ENCODE measurements around the gene RPP25L.

The RPP25L gene

GRCh38 chr9:34611251-34611810 lies 566 bp downstream of the RPP25L start:
- peak; percentile 67 for DNase-seq (ENCODE audit: low spot score)

- peak; percentile 65 for DNase-seq (ENCODE audit: low spot score)
These were observed 1.3 kb downstream of the RPP25L start for GRCh38 chr9:34610434-34611206.

DNA sequence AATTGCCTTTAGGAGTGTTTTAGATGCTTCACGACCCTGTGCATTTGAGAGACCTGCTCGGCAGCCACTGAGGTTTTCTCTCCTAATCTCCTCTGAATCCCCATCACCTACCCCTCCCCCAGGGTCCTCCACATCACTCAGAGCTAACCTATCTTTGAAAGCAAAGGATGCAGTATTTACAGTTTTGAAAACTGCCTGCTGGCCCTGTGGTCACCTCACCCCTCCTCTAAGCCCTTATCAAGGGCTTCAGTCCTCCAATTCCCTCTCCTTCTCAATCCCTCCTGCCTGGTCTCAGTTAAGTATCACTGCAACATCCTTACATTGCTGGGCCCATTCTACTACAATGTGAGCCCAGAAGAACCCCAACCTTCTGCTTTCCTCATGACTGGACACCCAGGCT lies 4.6 kb downstream of the RPP25L start:
- DNase-seq (ENCODE audit: low spot score) = no peak

DNA sequence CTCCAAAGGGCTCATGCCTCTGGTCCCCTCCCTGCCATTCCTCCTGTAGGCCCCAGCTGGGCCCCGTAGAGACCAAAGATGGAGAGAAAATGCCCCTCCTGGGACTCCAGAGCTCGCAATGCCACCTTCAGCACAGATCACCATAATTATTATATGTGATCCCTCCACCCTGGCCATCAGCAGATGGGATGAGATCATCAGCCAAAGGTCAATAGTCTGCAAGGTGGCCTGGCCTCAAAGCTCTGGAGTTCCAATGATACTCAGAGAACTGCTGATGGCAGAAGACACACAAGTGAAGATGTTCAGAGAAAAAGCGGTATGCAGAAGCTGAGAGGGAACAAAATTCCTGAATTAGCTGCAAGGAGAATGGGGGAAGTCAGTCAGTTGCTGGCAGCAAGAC lies 5.0 kb downstream of the RPP25L start:
- no peak for DNase-seq (ENCODE audit: low spot score)

- no peak for DNase-seq (ENCODE audit: low spot score)
These were observed 5.7 kb downstream of the RPP25L start for GRCh38 chr9:34606190-34606589.

DNA sequence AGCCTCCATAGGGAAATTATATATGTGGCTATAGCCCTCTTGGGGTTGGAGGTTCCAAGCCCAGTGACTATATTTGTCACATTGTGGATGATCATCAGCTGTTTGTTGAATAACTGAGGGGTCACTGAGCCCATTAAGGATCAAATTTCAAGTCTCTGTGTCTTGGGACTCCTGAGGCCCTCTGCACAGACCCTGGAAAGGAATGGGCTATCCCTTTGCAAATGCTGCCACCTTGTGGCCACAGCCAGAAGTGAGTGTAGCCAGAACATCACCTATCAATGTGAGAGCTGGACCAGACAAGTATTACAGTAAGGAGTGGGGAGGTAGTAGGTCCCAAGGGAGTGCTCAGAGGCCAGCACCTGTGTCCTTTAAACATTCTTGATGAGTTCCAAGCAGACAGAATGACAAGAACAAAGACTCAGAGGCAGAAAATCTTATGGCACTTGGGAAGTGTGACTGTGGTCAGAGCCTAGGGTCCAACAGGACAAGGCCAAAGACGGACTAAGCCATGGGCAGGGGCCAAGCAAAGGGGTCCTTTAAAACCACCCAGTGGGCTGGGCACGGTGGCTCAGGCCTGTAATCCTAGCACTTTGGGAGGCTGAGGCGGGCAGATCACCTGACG lies 8.2 kb downstream of the RPP25L start:
- peak; percentile 91 for DNase-seq (ENCODE audit: low spot score)

DNA sequence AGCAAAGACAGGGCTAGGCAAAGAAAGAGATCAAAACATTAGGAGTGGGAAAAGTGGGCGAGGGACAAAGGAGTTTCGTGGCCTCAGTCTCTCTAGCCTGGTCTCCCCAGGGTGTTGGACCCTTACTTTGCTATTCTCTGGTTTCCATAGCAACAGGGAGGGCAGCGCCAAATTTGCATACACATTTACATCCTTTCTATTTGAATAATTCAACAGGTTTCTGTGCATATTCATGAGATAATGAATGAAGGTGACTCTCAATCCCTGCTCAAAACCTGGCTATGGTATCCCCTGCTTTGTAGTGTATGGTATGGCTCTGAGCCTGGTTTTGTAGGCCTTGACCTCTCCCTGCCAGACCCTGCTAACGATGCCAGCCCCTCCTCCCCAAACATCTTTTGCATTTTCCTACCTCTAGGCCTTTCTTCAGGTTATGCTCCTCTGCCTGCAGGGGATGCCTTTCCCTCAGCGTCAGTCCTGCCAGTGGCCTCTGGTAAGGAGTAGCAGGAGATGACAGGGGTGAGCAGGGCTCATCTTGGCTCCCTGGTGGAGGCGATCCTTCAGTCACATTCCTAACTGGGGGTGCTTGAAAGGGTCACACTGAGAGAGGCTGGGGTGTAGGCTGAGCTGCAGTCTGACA lies 9.8 kb downstream of the RPP25L start:
- no peak for DNase-seq (ENCODE audit: low spot score)

DNA sequence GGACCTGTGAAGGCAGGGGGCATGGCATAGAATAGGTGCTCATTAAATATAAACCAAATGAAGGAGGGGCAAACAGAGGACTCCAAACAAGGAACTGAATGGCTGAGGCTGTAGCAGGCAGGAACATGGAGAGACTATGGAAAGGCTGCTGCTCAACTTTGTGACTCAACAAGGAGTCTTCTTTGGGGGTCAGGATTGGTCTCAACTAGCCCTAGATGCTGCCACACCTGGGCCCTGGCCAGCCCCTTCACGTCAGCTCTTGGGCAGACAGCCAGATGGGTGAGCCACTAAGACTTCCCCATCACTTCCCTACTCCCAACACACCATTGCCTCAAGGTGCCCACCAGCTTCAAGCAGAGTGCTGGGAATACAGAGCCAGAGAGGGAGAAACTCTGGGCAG lies 11.0 kb downstream of the RPP25L start:
- no peak for DNase-seq (ENCODE audit: low spot score)

DNA sequence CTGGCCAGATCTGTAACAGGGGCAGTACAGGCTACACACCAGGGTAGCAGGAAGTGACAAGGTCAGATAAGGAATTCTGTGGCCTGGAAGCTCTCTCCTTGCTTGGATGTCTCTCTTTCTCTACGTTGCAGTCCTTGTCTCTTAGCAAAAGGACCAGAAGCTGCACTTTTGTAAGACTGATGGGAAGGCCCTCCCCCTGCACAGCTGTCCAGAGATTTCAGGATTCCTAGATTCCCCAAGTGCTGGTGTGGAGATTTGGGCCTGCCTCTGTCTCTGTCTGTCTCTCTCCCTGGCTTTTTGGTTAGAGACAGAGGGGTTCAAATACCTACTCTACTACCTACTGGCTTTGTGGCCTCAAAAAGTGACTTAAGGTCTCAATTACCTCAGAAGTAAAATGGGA lies 12.4 kb downstream of the RPP25L start:
- DNase-seq (ENCODE audit: low spot score) = no peak

GRCh38 chr9:34594177-34594576 lies 17.7 kb downstream of the RPP25L start:
- no peak for DNase-seq (ENCODE audit: low spot score)

DNA sequence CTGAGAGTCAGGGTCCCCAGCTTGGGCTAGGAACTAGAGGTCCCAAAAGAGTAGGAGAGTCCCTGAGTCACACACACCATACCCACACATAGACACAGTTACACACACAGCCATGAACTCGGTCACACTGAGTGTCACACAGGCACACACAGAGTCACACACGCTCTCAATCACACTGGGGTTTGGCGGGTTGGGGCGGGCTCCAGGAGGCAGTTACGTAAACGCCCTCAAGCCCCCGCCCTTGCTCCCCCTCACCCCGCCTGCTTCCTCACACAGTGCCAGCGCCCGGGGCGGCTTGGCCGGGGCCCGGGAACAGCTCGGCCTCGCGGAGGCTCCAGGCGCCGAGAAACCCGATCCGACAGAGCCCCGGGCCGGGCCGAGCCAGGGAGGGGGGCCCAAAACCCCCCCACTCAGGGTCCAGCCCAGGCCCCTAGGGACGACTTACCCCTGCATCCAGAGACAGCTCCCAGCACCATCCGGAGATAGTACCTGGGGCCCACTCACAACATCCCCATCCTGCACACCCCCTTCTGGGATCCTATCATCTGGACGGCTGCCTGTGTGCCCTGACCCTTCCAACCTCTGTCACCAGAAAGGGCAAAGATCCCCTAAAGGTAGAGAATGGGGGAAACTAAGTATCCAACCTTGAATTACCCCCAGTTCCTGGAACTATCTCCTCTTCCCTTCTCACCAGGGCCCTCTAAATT lies 18.8 kb downstream of the RPP25L start:
- DNase-seq (ENCODE audit: low spot score) = peak; percentile 62

DNA sequence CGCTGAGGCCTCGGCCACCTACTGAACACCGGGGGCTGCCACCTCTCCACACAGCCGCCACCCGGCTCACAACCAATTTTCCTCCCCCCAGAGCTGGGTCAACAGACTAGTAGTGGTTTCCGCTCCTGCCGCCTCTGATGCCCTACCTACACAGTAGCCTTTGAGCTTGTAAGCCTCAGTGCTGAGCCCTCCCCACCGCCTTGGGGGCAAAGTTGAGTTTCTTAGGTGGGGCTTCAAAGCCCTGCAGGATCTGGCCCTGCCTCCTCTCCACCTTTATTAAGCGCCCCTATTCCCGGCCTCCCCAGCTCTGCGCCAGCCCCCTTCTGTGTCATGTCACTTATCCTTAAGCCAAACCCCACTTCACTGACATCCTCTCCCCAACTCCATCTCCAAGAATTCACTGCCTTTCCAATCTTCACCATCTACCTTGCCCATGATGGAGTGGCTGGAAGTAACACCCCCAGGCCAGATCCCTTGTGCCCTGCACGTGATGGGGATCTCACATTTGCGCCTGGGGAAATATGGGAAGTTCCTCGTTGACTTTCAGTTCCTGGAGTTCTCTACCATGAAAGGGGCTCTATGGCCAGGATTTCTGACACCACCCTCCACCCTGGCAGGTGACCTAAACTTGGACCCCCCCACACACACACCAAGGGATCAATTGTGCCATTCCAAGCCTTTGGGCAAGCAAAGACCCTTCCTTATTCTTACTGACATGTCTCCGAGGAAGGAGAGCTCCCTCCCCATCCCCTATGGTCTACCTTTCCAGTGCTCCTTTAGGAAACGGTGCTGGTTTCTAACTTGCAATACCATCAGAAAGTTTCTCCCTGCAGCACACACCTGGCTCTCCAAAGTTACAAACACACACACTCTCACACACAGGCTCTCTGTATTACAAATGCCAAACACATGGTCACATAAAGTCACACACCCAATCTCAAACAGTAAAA lies 19.7 kb downstream of the RPP25L start:
- no peak for DNase-seq (ENCODE audit: low spot score)

GRCh38 chr9:34591248-34591916 lies 20.5 kb downstream of the RPP25L start:
- DNase-seq (ENCODE audit: low spot score) = peak; percentile 81

GRCh38 chr9:34590381-34591247 lies 21.3 kb downstream of the RPP25L start:
- DNase-seq (ENCODE audit: low spot score) = no peak

DNA sequence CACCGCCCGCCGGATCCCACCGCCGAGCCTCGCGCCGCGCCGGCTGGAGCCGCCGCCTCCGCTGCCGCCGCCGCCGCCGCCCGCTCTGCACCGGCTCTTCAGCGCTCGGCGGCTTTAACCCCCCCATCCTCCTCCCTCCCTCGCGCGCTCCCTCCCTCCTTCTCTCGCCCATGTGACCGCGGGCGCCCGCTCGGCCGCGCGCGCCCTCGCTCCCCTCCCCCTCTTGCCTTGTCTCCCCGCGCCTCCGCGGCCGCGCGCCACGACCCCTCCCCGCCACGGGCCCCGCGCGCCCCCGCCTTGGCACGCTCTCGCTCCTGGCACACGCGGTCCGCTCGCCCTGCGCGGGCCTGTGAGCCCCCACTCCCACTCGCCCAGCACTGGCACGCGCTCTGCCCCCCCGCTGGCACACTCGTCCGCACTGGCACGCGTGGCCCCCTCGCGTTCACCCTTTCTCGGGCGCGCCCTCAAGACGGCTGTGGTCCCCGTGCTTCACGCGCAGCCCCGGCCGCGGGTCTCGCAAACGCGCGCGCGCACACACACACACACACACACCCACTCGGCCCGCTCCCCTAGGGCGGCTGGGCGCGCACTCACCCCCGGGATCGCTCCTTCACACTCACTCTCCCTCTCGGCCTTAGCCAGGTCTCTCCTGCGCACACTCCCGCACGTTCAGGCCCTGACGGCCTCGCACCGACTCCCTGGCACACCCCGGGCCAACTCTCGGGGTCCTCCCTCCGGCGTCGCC lies 22.1 kb downstream of the RPP25L start, which contains the start of gene CNTFR:
CNTFR (minus strand) TSS at position 89 of the 745 bp plus-strand sequence. CDS start 20,743 bp downstream, outside the sequence.
- peak; percentile 78 for DNase-seq (ENCODE audit: low spot score)

DNA sequence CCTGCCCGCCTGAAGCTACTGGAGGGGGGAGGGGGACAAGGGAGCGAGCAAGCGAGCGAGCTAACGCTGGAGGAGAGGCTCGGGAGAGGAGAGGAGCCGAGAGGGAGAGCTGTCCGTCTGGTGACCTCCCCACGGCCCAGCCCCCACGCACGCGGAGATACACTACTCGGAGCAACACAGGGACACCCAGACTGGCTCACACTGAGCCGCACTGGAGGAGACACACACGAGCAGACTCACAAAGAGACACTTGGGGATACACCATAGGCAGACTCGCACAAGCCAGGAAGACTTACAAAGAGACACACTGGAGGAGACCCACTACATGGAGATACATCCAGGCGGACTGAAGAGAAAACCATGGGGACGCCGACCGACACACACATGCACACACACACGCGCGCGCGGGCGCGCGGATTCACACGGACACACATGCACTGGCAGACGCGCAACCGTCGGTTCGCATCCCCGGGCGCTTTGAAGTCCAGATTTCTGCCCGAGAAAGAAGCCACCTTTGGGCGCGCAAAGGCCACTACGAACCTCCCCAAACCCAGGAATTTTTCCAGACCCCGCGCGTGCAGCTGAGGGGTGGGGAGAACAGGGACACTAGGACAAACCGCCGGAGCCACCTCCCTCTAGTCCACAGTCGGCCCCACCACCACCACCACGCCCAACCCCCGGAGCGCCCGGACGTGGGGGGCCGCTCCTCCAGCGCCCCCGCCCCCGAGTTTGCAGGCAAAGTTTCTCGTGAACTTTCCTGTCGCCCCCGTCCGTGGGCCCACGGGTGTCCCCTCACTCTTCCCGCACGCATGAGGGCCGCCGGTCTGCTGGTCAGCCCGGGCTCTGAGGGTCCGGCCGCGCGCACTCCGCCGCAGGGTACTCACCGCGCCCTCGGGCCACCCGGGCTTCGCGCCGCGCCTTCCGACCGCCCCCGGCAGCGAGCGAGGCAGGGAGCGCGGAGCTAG lies 22.9 kb downstream of the RPP25L start:
- peak; percentile 69 for DNase-seq (ENCODE audit: low spot score)

DNA sequence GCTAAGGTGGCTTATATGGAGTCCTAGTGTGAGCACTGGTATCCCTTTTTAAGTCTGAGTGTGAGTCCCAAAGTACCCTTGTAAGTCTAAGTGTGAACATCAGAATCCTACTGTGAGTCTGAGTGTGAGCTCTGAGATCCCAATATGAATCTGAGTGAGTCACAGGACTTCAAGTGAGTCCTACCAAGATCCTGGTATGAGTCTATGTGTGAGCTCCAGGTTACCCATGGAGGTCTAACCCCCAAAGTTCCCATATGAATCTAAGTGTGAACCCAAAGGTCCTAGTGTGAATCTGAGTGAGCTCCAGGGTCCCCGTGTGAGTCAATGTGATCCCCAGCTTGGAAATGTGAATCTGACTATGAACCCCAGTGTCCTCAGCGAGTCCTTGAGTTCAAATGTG lies 24.6 kb downstream of the RPP25L start:
- DNase-seq (ENCODE audit: low spot score) = no peak
